GM12878 (cell line): ENCODE data around the gene CUL4A. TPM values are rescaled to one million over a fixed set of nuclear protein-coding genes. Genes with fewer than 3 reads are reported as not detected.

ENCODE experiments used
- ATAC-seq: fragments of 200-7000 bp; cut with Tn5 transposase; 3 replicates; pipeline ENCODE4 v1.9.1; 2020; ENCODE audit warnings: mild to moderate bottlenecking, moderate library complexity
- BruUV-seq: library from RNA; stranded (reverse); fragments of 400-500 nt; replicated peaks from 2 replicates; lab custom pipeline; 2021; lab: Mats Ljungman, UMichigan
- CTCF ChIA-PET: fragments of 300-600 bp; sonication (Branson Sonifier 250); formaldehyde crosslinking; extraction: SDS; loops from one replicate; lab custom pipeline; 2021; ENCODE audit warnings: inconsistent platforms; lab: Yijun Ruan, JAX
- POLR2A ChIA-PET: fragments of 350-600 bp; formaldehyde crosslinking; extraction: SDS; loops from one replicate; lab custom pipeline; 2021; ENCODE audit warnings: inconsistent platforms; lab: Charles Lee
- RAD21 ChIA-PET: fragments of 300-600 bp; sonication (Branson Sonifier 250); formaldehyde crosslinking; loops from one replicate; lab custom pipeline; 2023; ENCODE audit warnings: antibody characterized with exemption; ENCODE audit not compliant: unreplicated experiment; lab: Charles Lee
- SMC1A ChIA-PET: fragments of 300-600 bp; sonication (Branson Sonifier 250); formaldehyde crosslinking; loops from one replicate; lab custom pipeline; 2023; ENCODE audit not compliant: unreplicated experiment, uncharacterized antibody; lab: Charles Lee
- DNase-seq: peaks from one replicate; pipeline ENCODE4 v3.0.0-alpha.2; 2011; ENCODE audit warnings: low read depth, low spot score
- FAIRE-seq: peaks from 3 replicates; lab custom pipeline; 2011; peaks lifted over from hg19 to GRCh38; lab: Jason Lieb, UNC
- H2AFZ ChIP-seq: 2 replicates; pipeline ENCODE4 v1.6.0; 2011; ENCODE audit warnings: low read depth, low read length, control low read depth; ENCODE audit not compliant: control insufficient read depth
- H3K27ac ChIP-seq: 2 replicates; pipeline ENCODE4 v1.5.1; 2011; ENCODE audit warnings: control low read depth; ENCODE audit not compliant: control insufficient read depth, insufficient read depth
- H3K27me3 ChIP-seq, 2 experiments: replicated peaks in 1 of 2; 2 replicates each; pipeline versions ENCODE4 v1.6.0 to v1.6.1; 2011; ENCODE audit warnings: low read length in 1 of 2; ENCODE audit not compliant: control insufficient read depth in 2 of 2, insufficient read depth in 2 of 2
- H3K36me3 ChIP-seq, 2 experiments: 2 replicates each; pipeline ENCODE4 v1.5.1; 2011; ENCODE audit warnings: low read length in 1 of 2; ENCODE audit not compliant: control insufficient read depth in 2 of 2, insufficient read depth in 2 of 2
- H3K4me1 ChIP-seq: 2 replicates; pipeline ENCODE4 v1.6.1; 2011; ENCODE audit warnings: mild to moderate bottlenecking, low read length, moderate library complexity, mixed read lengths; ENCODE audit not compliant: control insufficient read depth, insufficient read depth
- H3K4me2 ChIP-seq: 2 replicates; pipeline ENCODE4 v1.6.0; 2011; ENCODE audit warnings: control low read depth; ENCODE audit not compliant: control insufficient read depth, insufficient read depth
- H3K4me3 ChIP-seq: fragments of 200-600 bp; sonication (generic); 2 replicates; pipeline ENCODE4 v1.5.1; 2016
- H3K79me2 ChIP-seq: 2 replicates; pipeline ENCODE4 v1.6.0; 2011; ENCODE audit warnings: low read length; ENCODE audit not compliant: control insufficient read depth, insufficient read depth
- H3K9ac ChIP-seq: 2 replicates; pipeline ENCODE4 v1.8.0; 2011; ENCODE audit warnings: low read length, control low read depth, mixed read lengths; ENCODE audit not compliant: control insufficient read depth, insufficient read depth
- H3K9me3 ChIP-seq: replicated peaks from 3 replicates; pipeline ENCODE4 v1.5.1; 2011; ENCODE audit warnings: mild to moderate bottlenecking, low read length; ENCODE audit not compliant: control insufficient read depth, insufficient read depth
- H4K20me1 ChIP-seq: 2 replicates; pipeline ENCODE4 v1.6.0; 2011; ENCODE audit not compliant: control insufficient read depth, insufficient read depth
- BCL11A ChIP-seq: IDR thresholded peaks from 2 replicates; pipeline ENCODE4 v1.6.1; 2011; ENCODE audit warnings: low read depth, low read length
- MTA2 ChIP-seq: fragments of 450-650 bp; IDR thresholded peaks from 2 replicates; pipeline ENCODE4 v1.6.1; 2016; ENCODE audit warnings: low read depth, mild to moderate bottlenecking, moderate library complexity
- NR2C2 ChIP-seq: IDR thresholded peaks from 2 replicates; pipeline ENCODE4 v1.6.1; 2011; ENCODE audit warnings: borderline replicate concordance, low read depth; ENCODE audit not compliant: control insufficient read depth, insufficient read length
- POLR2A ChIP-seq: IDR thresholded peaks from 2 replicates; pipeline ENCODE4 v1.6.1; 2011; ENCODE audit warnings: low read depth, mild to moderate bottlenecking, low read length
- SMC3 ChIP-seq: IDR thresholded peaks from 2 replicates; pipeline ENCODE4 v1.6.1; 2011; ENCODE audit warnings: low read length, improper control_type of control experiment, borderline replicate concordance
- ZBED1 ChIP-seq: IDR thresholded peaks from 2 replicates; pipeline ENCODE4 v1.6.1; 2016; ENCODE audit warnings: borderline replicate concordance
- ZNF274 ChIP-seq: IDR thresholded peaks from one replicate; pipeline ENCODE4 v1.8.0; 2011; ENCODE audit not compliant: insufficient read length, insufficient read depth
- WGBS: methylation state at CpG from one replicate; pipeline ENCODE4 v1.1.6; 2016; ENCODE audit warnings: low lambda C conversion rate; ENCODE audit not compliant: insufficient replicate concordance, insufficient coverage; ENCODE audit errors: missing lambda C conversion rate; 5-methylcytosine and 5-hydroxymethylcytosine counted together
- in situ Hi-C: fragments of 300-500 bp; cut with MboI; formaldehyde crosslinking; loops from 9 replicates; pipeline ENCODE4 v1.14.3; 2018; ENCODE audit warnings: mixed read lengths
- intact Hi-C: fragments of 100-400 bp; cut with micrococcal nuclease; formaldehyde crosslinking; loops from one replicate; pipeline ENCODE4 v1.14.2; 2022; ENCODE audit not compliant: unreplicated experiment
- polyA plus RNA-seq, 11 experiments: library from polyadenylated mRNA; depleted of rRNA in 4 of 11; unstranded in 6 of 11; stranded (reverse) in 5 of 11; fragments of >200 nt; fragmentation: Nextera tagmentation in 4 of 11; fragmentation: Illumina TruSeq in 1 of 11; extraction: Ambion mirVana in 4 of 11; extraction: Trizol in 1 of 11; gene quantifications; 1 replicate in 1 of 11; 2 replicates in 10 of 11; pipeline versions ENCODE4 v1.2.1 to v1.2.3, GENCODE V29; 2011 to 2016; ENCODE audit warnings: inconsistent platforms in 2 of 11, missing spikeins in 2 of 11, low read depth in 1 of 11
- total RNA-seq, 4 experiments: library from RNA; depleted of rRNA in 3 of 4; stranded (reverse); fragments of >200 nt in 3 of 4; fragmentation: Illumina TruSeq in 1 of 4; extraction: Trizol in 1 of 4; gene quantifications; 2 replicates each; pipeline versions ENCODE4 v1.2.1 to v1.2.3, GENCODE V29; 2013 to 2021
- TF ChIP-seq, protein P1 (sequence below): fragments of 450-650 bp; conservative IDR thresholded peaks from 2 replicates; pipeline ENCODE4 v1.6.1; 2017; ENCODE audit warnings: mild to moderate bottlenecking, moderate library complexity
- TF ChIP-seq, protein P2 (sequence below): fragments of 450-650 bp; formaldehyde crosslinking; IDR thresholded peaks from 2 replicates; pipeline ENCODE4 v1.4.0; 2022; ENCODE audit warnings: mild to moderate bottlenecking, moderate library complexity
- TF ChIP-seq, protein P3 (sequence below): IDR thresholded peaks from 2 replicates; pipeline ENCODE4 v1.6.1; 2011; ENCODE audit warnings: low read depth, low read length, improper control_type of control experiment, borderline replicate concordance

The CUL4A gene
- total and polyA plus RNA-seq, 10 of the 15 experiments (the other 5 are each of a cell fraction or from before 2014, with no cell fraction given), result 19.7 to 74.3 (median 55.6) TPM

DNA sequence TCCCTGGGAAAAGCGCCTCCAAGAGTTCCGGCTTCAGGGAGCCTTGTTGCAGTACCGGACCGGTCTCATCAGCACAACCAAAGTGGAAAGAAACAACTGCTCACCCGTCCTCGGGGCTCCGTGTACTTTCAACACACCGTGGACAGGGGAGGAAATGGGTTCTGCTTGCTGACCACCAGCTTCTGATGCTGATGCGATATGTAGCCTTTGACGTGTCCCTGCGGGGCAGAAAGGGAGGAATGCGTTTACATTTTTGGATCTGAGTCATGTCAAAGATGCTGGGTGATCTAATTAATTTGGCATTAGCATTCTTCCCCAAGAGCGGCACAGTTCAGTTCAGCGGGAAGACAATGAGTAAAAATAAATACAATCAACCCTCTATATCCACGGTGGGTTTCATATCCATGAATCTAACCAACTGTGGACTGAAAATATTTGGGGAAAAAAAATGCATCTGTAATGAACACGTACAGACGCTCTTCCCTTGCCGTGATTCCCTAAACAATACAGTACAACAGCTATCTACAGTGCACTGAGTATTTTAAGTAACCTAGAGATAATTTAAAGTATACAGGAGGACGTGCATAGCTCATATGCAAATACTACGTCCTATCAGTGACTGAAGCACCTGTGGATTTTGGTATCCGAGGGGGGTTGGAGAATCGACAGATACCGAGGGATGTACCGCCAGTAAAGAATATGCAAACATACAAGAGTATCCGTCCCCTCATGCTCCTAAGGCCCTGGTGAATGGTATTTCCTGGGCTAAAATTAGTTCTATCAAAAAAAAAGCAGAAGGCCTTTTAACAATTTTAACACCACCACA lies 31.1 kb upstream of the CUL4A start:
- POLR2A ChIA-PET, result no interaction called here
- no peak for DNase-seq
- H4K20me1 ChIP-seq, result no peaks in the 10 kb centered on the region
- no peak overlapping the region for H3K27ac ChIP-seq
- no peak overlapping the region for H2AFZ ChIP-seq
- no peaks in the 10 kb centered on the region for H3K4me1 ChIP-seq
- in situ Hi-C loops (no loop called here), intact Hi-C loops (no loop called here)
- SMC1A ChIA-PET, result interaction anchor here (0.6 to 1.0 kb wide), 3 partner anchors 9 to 16 kb away, joined by 3 to 4 read pairs (median 3); no protein-coding TSS in a partner anchor
- TF ChIP-seq NR2C2, result no peak
- no peak for TF ChIP-seq ZBED1
- no peak for TF ChIP-seq MTA2
- TF ChIP-seq BCL11A, result no peak
- no TSS peak for BruUV-seq
- no peak for ATAC-seq
- no peaks in the 10 kb centered on the region for H3K27me3 ChIP-seq
- H3K4me3 ChIP-seq, result no peak overlapping the region
- no peaks in the 10 kb centered on the region for H3K79me2 ChIP-seq
- no peaks in the 10 kb centered on the region; the same call in 2 of the 3 replicates for H3K9me3 ChIP-seq
- CTCF ChIA-PET, result interaction anchor here (0.7 kb wide), 1 partner anchor 326 kb away, joined by 4 read pairs; no protein-coding TSS in a partner anchor
- no peak overlapping the region for H3K4me2 ChIP-seq
- no peak for FAIRE-seq
- H3K36me3 ChIP-seq, result peaks cover 22 to 32% of the 10 kb centered on the region in 2 experiments
- H3K9ac ChIP-seq, result no peak overlapping the region
- WGBS, result 89% methylated on average over 25 of the region's 25 CpGs
- RAD21 ChIA-PET, result no interaction called here

DNA sequence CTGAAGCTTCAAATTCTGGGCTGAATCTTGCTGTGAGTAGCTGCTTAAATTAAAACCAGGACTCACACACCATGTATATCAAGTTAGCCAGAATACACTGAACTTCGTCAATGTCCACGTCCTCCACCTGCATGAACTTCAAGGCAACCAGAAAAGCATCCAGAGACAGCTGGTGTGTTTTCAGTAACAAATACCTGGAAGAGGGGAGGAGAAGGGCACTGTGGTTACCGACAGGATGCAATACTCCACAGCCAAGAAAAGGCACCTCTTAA lies 30.6 kb upstream of the CUL4A start:
- no peak for ATAC-seq
- in situ Hi-C loops, result no loop called here
- TF ChIP-seq, protein P1, sequence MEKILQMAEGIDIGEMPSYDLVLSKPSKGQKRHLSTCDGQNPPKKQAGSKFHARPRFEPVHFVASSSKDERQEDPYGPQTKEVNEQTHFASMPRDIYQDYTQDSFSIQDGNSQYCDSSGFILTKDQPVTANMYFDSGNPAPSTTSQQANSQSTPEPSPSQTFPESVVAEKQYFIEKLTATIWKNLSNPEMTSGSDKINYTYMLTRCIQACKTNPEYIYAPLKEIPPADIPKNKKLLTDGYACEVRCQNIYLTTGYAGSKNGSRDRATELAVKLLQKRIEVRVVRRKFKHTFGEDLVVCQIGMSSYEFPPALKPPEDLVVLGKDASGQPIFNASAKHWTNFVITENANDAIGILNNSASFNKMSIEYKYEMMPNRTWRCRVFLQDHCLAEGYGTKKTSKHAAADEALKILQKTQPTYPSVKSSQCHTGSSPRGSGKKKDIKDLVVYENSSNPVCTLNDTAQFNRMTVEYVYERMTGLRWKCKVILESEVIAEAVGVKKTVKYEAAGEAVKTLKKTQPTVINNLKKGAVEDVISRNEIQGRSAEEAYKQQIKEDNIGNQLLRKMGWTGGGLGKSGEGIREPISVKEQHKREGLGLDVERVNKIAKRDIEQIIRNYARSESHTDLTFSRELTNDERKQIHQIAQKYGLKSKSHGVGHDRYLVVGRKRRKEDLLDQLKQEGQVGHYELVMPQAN, result no peak
- TF ChIP-seq, protein P2, sequence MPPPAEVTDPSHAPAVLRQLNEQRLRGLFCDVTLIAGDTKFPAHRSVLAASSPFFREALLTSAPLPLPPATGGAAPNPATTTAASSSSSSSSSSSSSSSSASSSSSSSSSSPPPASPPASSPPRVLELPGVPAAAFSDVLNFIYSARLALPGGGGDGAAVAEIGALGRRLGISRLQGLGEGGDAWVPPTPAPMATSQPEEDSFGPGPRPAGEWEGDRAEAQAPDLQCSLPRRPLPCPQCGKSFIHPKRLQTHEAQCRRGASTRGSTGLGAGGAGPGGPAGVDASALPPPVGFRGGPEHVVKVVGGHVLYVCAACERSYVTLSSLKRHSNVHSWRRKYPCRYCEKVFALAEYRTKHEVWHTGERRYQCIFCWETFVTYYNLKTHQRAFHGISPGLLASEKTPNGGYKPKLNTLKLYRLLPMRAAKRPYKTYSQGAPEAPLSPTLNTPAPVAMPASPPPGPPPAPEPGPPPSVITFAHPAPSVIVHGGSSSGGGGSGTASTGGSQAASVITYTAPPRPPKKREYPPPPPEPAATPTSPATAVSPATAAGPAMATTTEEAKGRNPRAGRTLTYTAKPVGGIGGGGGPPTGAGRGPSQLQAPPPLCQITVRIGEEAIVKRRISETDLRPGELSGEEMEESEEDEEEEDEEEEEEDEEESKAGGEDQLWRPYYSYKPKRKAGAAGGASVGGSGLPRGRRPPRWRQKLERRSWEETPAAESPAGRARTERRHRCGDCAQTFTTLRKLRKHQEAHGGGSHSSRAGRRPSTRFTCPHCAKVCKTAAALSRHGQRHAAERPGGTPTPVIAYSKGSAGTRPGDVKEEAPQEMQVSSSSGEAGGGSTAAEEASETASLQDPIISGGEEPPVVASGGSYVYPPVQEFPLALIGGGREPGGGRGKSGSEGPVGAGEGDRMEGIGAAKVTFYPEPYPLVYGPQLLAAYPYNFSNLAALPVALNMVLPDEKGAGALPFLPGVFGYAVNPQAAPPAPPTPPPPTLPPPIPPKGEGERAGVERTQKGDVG (CRISPR knock-in tag), result no peak
- TF ChIP-seq POLR2A (no peak), MTA2 (no peak), SMC3 (no peak), ZNF274 (no peak)
- TF ChIP-seq, protein P3, sequence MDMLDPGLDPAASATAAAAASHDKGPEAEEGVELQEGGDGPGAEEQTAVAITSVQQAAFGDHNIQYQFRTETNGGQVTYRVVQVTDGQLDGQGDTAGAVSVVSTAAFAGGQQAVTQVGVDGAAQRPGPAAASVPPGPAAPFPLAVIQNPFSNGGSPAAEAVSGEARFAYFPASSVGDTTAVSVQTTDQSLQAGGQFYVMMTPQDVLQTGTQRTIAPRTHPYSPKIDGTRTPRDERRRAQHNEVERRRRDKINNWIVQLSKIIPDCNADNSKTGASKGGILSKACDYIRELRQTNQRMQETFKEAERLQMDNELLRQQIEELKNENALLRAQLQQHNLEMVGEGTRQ, result no peak

More for the DNA sequence above, 30.6 kb upstream of the CUL4A start:
- Histone ChIP-seq H3K4me2 (no peak overlapping the region), H3K9ac (no peak overlapping the region), H3K27me3 (no peaks in the 10 kb centered on the region), H3K36me3 (peaks cover 24 to 37% of the 10 kb centered on the region in 2 experiments), H3K27ac (no peak overlapping the region), H2AFZ (no peak overlapping the region), H3K9me3 (no peaks in the 10 kb centered on the region; the same call in 2 of the 3 replicates), H3K4me3 (no peak overlapping the region), H3K4me1 (no peaks in the 10 kb centered on the region), H3K79me2 (no peaks in the 10 kb centered on the region), H4K20me1 (no peaks in the 10 kb centered on the region)
- 86% methylated on average over 3 of the region's 3 CpGs for WGBS
- intact Hi-C loops, result no loop called here
- BruUV-seq, result no TSS peak
- POLR2A ChIA-PET, result no interaction called here
- SMC1A ChIA-PET, result interaction anchor here (0.6 to 1.0 kb wide), 3 partner anchors 10 to 16 kb away, joined by 3 to 4 read pairs (median 3); no protein-coding TSS in a partner anchor
- FAIRE-seq (no peak), DNase-seq (no peak)
- CTCF ChIA-PET, result interaction anchor here (0.7 kb wide), 1 partner anchor 325 kb away, joined by 4 read pairs; no protein-coding TSS in a partner anchor
- RAD21 ChIA-PET, result no interaction called here
